Kidney epithelial cell (primary cell): ENCODE results near the gene FAM114A1. TPM values are rescaled to one million over a fixed set of nuclear protein-coding genes. Genes with fewer than 3 reads are reported as not detected.

ENCODE experiments used
- DNase-seq: peaks from one replicate; pipeline ENCODE4 v3.0.0-alpha.2; 2010; ENCODE audit warnings: low read depth
- H3K27me3 ChIP-seq: 2 replicates; pipeline ENCODE4 v1.6.0; 2011; ENCODE audit warnings: low read length; ENCODE audit not compliant: control insufficient read depth, insufficient read depth
- H3K36me3 ChIP-seq: 2 replicates; pipeline ENCODE4 v1.5.1; 2011; ENCODE audit warnings: low read length; ENCODE audit not compliant: control insufficient read depth, insufficient read depth
- H3K4me3 ChIP-seq: 2 replicates; pipeline ENCODE4 v1.5.1; 2011; ENCODE audit warnings: low read depth, mild to moderate bottlenecking, control low read depth, low read length
- CTCF ChIP-seq: IDR thresholded peaks from 2 replicates; pipeline ENCODE4 v1.5.1; 2011; ENCODE audit warnings: mild to moderate bottlenecking, moderate library complexity, low read length, control low read depth, inconsistent platforms; ENCODE audit not compliant: insufficient read depth, poor library complexity, severe bottlenecking
- total RNA-seq: library from RNA; depleted of rRNA; stranded (reverse); fragments of >200 nt; gene quantifications from 2 replicates; pipeline ENCODE4 v1.2.3, GENCODE V29; 2015

FAM114A1 gene
- total RNA-seq, 1 donor from 2014 or later: 53.9 TPM

GRCh38 chr4:38894322-38894982 lies 26.8 kb downstream of the FAM114A1 start:
- Histone ChIP-seq H3K27me3 (no peaks in the 10 kb centered on the region), H3K36me3 (no peaks in the 10 kb centered on the region), H3K4me3 (no peak overlapping the region)
- no peak for TF ChIP-seq CTCF
- no peak for DNase-seq

GRCh38 chr4:38896940-38897339 lies 29.3 kb downstream of the FAM114A1 start:
- DNase-seq: no peak
- no peak for TF ChIP-seq CTCF

GRCh38 chr4:38898245-38898644 lies 30.6 kb downstream of the FAM114A1 start:
- no peak for TF ChIP-seq CTCF
- no peaks in the 10 kb centered on the region for H3K36me3 ChIP-seq
- H3K27me3 ChIP-seq: no peaks in the 10 kb centered on the region
- DNase-seq: no peak
- H3K4me3 ChIP-seq: no peak overlapping the region

More at GRCh38 chr4:38896940-38897339, 29.3 kb downstream of the FAM114A1 start:
- Histone ChIP-seq H3K36me3 (no peaks in the 10 kb centered on the region), H3K27me3 (no peaks in the 10 kb centered on the region), H3K4me3 (no peak overlapping the region)

- no peak for DNase-seq
- TF ChIP-seq CTCF: no peak
- Histone ChIP-seq H3K4me3 (no peak overlapping the region), H3K27me3 (no peaks in the 10 kb centered on the region), H3K36me3 (no peaks in the 10 kb centered on the region)
Measured at GRCh38 chr4:38902221-38902620, 34.6 kb downstream of the FAM114A1 start.

- Histone ChIP-seq H3K4me3 (no peak overlapping the region), H3K36me3 (no peaks in the 10 kb centered on the region), H3K27me3 (no peaks in the 10 kb centered on the region)
- TF ChIP-seq CTCF: peak; percentile 8
- no peak for DNase-seq
Measured at GRCh38 chr4:38902695-38903094, 35.1 kb downstream of the FAM114A1 start.

- no peak for DNase-seq
- Histone ChIP-seq H3K36me3 (no peaks in the 10 kb centered on the region), H3K27me3 (no peaks in the 10 kb centered on the region)
Measured at GRCh38 chr4:38904090-38904666, 36.6 kb downstream of the FAM114A1 start.

More at GRCh38 chr4:38904090-38904666, 36.6 kb downstream of the FAM114A1 start:
- H3K4me3 ChIP-seq: no peak overlapping the region
- TF ChIP-seq CTCF: no peak
